HFFc6 (cell line): ENCODE results near the gene ATP5MC3. TPM values are rescaled to one million over a fixed set of nuclear protein-coding genes. Genes with fewer than 3 reads are reported as not detected.
A peak's percentile ranks its signal among the peaks of the same experiment; 100 is the strongest.

Experiments used
- DNase-seq: peaks from one replicate; pipeline ENCODE4 v3.0.0-alpha.2; 2018
- H3K27ac Mint-ChIP-seq: 2 replicates; pipeline ENCODE4 v1.8.0; 2020; ENCODE audit warnings: mild to moderate bottlenecking, mixed read lengths
- H3K27me3 Mint-ChIP-seq: 2 replicates; pipeline ENCODE4 v1.8.0; 2021; ENCODE audit warnings: mild to moderate bottlenecking, moderate library complexity, mixed read lengths; ENCODE audit not compliant: insufficient read depth
- H3K36me3 Mint-ChIP-seq: 2 replicates; pipeline ENCODE4 v1.8.0; 2021; ENCODE audit warnings: low read depth, mixed read lengths
- H3K4me1 Mint-ChIP-seq: 2 replicates; pipeline ENCODE4 v1.8.0; 2020; ENCODE audit warnings: low read depth, mixed read lengths
- H3K4me3 Mint-ChIP-seq: 2 replicates; pipeline ENCODE4 v1.8.0; 2020; ENCODE audit warnings: mild to moderate bottlenecking, moderate library complexity, mixed read lengths
- H3K9me3 Mint-ChIP-seq: 2 replicates; pipeline ENCODE4 v1.8.0; 2020; ENCODE audit warnings: mild to moderate bottlenecking, mixed read lengths
- CTCF ChIP-seq: fragments of 200-600 bp; sonication (generic); IDR thresholded peaks from 2 replicates; pipeline ENCODE4 v1.5.0; 2021; ENCODE audit warnings: antibody characterized with exemption, mild to moderate bottlenecking
- total RNA-seq, 6 experiments: library from RNA; stranded (reverse); fragmentation: NEBNext Ultra II Directional; extraction: Animal tissue kit (Norgen Biotek cat#: 25700); gene quantifications; 2 replicates in 1 of 6; 3 replicates in 5 of 6; pipeline ENCODE4 v1.2.3, GENCODE V29; 2021

The ATP5MC3 gene
- total RNA-seq, 6 experiments from 2014 or later, result 291 to 313 (median 301) TPM

- H3K36me3 Mint-ChIP-seq, result no peaks in the 10 kb centered on the region
- no peak for TF ChIP-seq CTCF
- H3K27ac Mint-ChIP-seq, result no peak overlapping the region
- no peak overlapping the region for H3K4me3 Mint-ChIP-seq
- no peak for DNase-seq
- no peaks in the 10 kb centered on the region for H3K9me3 Mint-ChIP-seq
- H3K27me3 Mint-ChIP-seq, result peaks cover 5% of the 10 kb centered on the region
- peaks cover 6% of the 10 kb centered on the region; the same call in 1 of the 2 replicates for H3K4me1 Mint-ChIP-seq
These were observed 26.4 kb upstream of the ATP5MC3 start for GRCh38 chr2:175207741-175208438.

- no peaks in the 10 kb centered on the region for H3K9me3 Mint-ChIP-seq
- peaks cover 6% of the 10 kb centered on the region; the same call in 1 of the 2 replicates for H3K4me1 Mint-ChIP-seq
- H3K4me3 Mint-ChIP-seq, result no peak overlapping the region
- TF ChIP-seq CTCF, result no peak
- H3K36me3 Mint-ChIP-seq, result no peaks in the 10 kb centered on the region
- H3K27ac Mint-ChIP-seq, result no peak overlapping the region
- peaks cover 3% of the 10 kb centered on the region for H3K27me3 Mint-ChIP-seq
- no peak for DNase-seq
These were observed 25.4 kb upstream of the ATP5MC3 start for GRCh38 chr2:175206866-175207265.

GRCh38 chr2:175205523-175205922, 24.0 kb upstream of the ATP5MC3 start:
- Mint-ChIP-seq H3K27ac (no peak overlapping the region), H3K27me3 (peaks cover 3% of the 10 kb centered on the region; the same call in 1 of the 2 replicates), H3K4me1 (peaks cover 6% of the 10 kb centered on the region; the same call in 1 of the 2 replicates), H3K9me3 (no peaks in the 10 kb centered on the region), H3K4me3 (no peak overlapping the region), H3K36me3 (no peaks in the 10 kb centered on the region)
- peak; percentile 26 for DNase-seq
- TF ChIP-seq CTCF, result no peak

- peaks cover 6% of the 10 kb centered on the region; the same call in 1 of the 2 replicates for H3K4me1 Mint-ChIP-seq
- peaks cover 4% of the 10 kb centered on the region for H3K27me3 Mint-ChIP-seq
These were observed 22.3 kb upstream of the ATP5MC3 start for GRCh38 chr2:175203621-175204496.

GRCh38 chr2:175195012-175195411, 13.5 kb upstream of the ATP5MC3 start:
- H3K27ac Mint-ChIP-seq, result no peak overlapping the region
- no peaks in the 10 kb centered on the region for H3K36me3 Mint-ChIP-seq
- DNase-seq, result no peak
- no peak overlapping the region for H3K4me3 Mint-ChIP-seq
- peaks cover 8% of the 10 kb centered on the region for H3K9me3 Mint-ChIP-seq
- peaks cover 6% of the 10 kb centered on the region for H3K27me3 Mint-ChIP-seq
- no peaks in the 10 kb centered on the region for H3K4me1 Mint-ChIP-seq
- no peak for TF ChIP-seq CTCF

More at GRCh38 chr2:175203621-175204496, 22.3 kb upstream of the ATP5MC3 start:
- Mint-ChIP-seq H3K36me3 (no peaks in the 10 kb centered on the region), H3K27ac (no peak overlapping the region), H3K9me3 (no peaks in the 10 kb centered on the region), H3K4me3 (no peak overlapping the region)
- peak; percentile 73 for TF ChIP-seq CTCF
- peak; percentile 62 for DNase-seq
